Keratinocyte (primary cell): ENCODE data around the gene F8A1.
"Not testable (repeated sequence)": the region's sequence is repeated elsewhere in the genome, so short reads cannot be mapped to it uniquely, and the experiment has no call there.

Experiments used
- EZH2 ChIP-seq: IDR thresholded peaks from one replicate; pipeline ENCODE4 v1.6.1; 2012; ENCODE audit warnings: inconsistent platforms, mild to moderate bottlenecking, low read length, moderate library complexity
- TF ChIP-seq, protein P1 (sequence below), 3 experiments: IDR thresholded peaks in 1 of 3; conservative IDR thresholded peaks in 1 of 3; optimal IDR thresholded peaks in 1 of 3; 2 replicates in 2 of 3; 3 replicates in 1 of 3; pipeline versions ENCODE3 to v1.5.1; 2011; ENCODE audit warnings: low read length in 3 of 3, mild to moderate bottlenecking in 3 of 3, moderate library complexity in 2 of 3, control low read depth in 1 of 3, inconsistent platforms in 1 of 3; ENCODE audit not compliant: insufficient read depth in 2 of 3; ENCODE audit errors: extremely low read depth in 1 of 3

DNA sequence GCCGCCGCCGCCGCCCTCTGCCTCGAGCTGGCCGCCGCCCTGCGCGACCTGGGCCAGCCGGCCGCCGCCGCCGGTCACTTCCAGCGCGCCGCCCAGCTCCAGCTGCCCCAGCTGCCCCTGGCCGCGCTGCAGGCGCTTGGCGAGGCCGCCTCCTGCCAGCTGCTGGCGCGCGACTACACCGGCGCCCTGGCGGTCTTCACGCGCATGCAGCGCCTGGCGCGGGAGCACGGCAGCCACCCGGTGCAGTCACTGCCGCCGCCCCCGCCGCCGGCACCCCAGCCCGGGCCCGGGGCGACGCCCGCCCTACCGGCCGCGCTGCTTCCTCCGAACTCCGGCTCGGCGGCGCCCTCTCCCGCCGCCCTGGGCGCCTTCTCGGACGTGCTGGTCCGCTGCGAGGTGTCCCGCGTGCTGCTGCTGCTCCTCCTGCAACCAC is 650 bp downstream of the F8A1 start:
- TF ChIP-seq EZH2, result not testable (repeated sequence)
- TF ChIP-seq, protein P1, sequence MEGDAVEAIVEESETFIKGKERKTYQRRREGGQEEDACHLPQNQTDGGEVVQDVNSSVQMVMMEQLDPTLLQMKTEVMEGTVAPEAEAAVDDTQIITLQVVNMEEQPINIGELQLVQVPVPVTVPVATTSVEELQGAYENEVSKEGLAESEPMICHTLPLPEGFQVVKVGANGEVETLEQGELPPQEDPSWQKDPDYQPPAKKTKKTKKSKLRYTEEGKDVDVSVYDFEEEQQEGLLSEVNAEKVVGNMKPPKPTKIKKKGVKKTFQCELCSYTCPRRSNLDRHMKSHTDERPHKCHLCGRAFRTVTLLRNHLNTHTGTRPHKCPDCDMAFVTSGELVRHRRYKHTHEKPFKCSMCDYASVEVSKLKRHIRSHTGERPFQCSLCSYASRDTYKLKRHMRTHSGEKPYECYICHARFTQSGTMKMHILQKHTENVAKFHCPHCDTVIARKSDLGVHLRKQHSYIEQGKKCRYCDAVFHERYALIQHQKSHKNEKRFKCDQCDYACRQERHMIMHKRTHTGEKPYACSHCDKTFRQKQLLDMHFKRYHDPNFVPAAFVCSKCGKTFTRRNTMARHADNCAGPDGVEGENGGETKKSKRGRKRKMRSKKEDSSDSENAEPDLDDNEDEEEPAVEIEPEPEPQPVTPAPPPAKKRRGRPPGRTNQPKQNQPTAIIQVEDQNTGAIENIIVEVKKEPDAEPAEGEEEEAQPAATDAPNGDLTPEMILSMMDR (optimal IDR thresholded peaks at IDR 0.05 in 1 of 3, IDR thresholded peaks at IDR 0.05 in 1 of 3, conservative IDR thresholded peaks at IDR 0.05 in 1 of 3; ENCODE audit: extremely low read depth in 1 of 3, insufficient read depth in 2 of 3, low read length in 3 of 3), result not testable (repeated sequence)
